OCI-LY1 (cell line): Measurements from ENCODE around the gene NTNG1.

Experiments
- H2AFZ ChIP-seq: fragments of 200-600 bp; sonication (generic), shearing (Covaris generic); 2 replicates; pipeline ENCODE4 v1.6.0; 2014; ENCODE audit warnings: antibody characterized with exemption, mild to moderate bottlenecking, low read length
- H3F3A ChIP-seq: fragments of 200-600 bp; sonication (generic), shearing (Covaris generic); 2 replicates; pipeline ENCODE4 v1.6.0; 2014; ENCODE audit warnings: mild to moderate bottlenecking, antibody characterized with exemption, low read length, moderate library complexity; ENCODE audit not compliant: insufficient read depth
- H3K27ac ChIP-seq: fragments of 200-600 bp; sonication (generic); 2 replicates; pipeline ENCODE4 v1.5.1; 2014; ENCODE audit warnings: low read length, mixed run types, mild to moderate bottlenecking, low read depth; ENCODE audit not compliant: poor library complexity, severe bottlenecking
- H3K27me3 ChIP-seq: fragments of 200-600 bp; sonication (generic); 2 replicates; pipeline ENCODE4 v1.6.0; 2014; ENCODE audit warnings: antibody characterized with exemption, mild to moderate bottlenecking, low read length, moderate library complexity; ENCODE audit not compliant: insufficient read depth
- H3K36me3 ChIP-seq: fragments of 200-600 bp; sonication (generic); 2 replicates; pipeline ENCODE4 v1.6.1; 2014; ENCODE audit warnings: mild to moderate bottlenecking, antibody characterized with exemption, low read length, moderate library complexity, mixed read lengths; ENCODE audit not compliant: insufficient read depth
- H3K4me1 ChIP-seq: fragments of 200-600 bp; sonication (generic); 2 replicates; pipeline ENCODE4 v1.5.1; 2014; ENCODE audit warnings: mild to moderate bottlenecking, low read length, moderate library complexity; ENCODE audit not compliant: insufficient read depth, severe bottlenecking
- H3K4me2 ChIP-seq: fragments of 200-600 bp; sonication (generic), shearing (Covaris generic); 2 replicates; pipeline ENCODE4 v1.6.1; 2014; ENCODE audit warnings: low read length
- H3K4me3 ChIP-seq: fragments of 200-600 bp; sonication (generic); 2 replicates; pipeline ENCODE4 v1.5.1; 2014; ENCODE audit warnings: low read length, low read depth, mild to moderate bottlenecking, mixed read lengths; ENCODE audit not compliant: poor library complexity, severe bottlenecking
- H3K79me2 ChIP-seq: fragments of 200-600 bp; shearing (Covaris generic); 2 replicates; pipeline ENCODE4 v1.6.1; 2016; ENCODE audit warnings: mixed run types, low read length, mixed read lengths; ENCODE audit not compliant: insufficient read depth
- H3K9ac ChIP-seq: fragments of 200-600 bp; sonication (generic), shearing (Covaris generic); 2 replicates; pipeline ENCODE4 v1.6.1; 2014; ENCODE audit warnings: mild to moderate bottlenecking, low read length, mixed read lengths
- H3K9me2 ChIP-seq: fragments of 200-600 bp; sonication (generic), shearing (Covaris generic); 2 replicates; pipeline ENCODE4 v1.6.1; 2014; ENCODE audit warnings: low read depth, mild to moderate bottlenecking, low read length, mixed read lengths
- H3K9me3 ChIP-seq: fragments of 200-600 bp; shearing (Covaris generic); 2 replicates; pipeline ENCODE4 v1.6.1; 2014; ENCODE audit warnings: low read length, mixed read lengths
- H4K20me1 ChIP-seq: fragments of 200-600 bp; sonication (generic), shearing (Covaris generic); 2 replicates; pipeline ENCODE4 v1.6.0; 2016; ENCODE audit warnings: mild to moderate bottlenecking, low read length; ENCODE audit not compliant: insufficient read depth
- EZH2 ChIP-seq: fragments of 200-600 bp; sonication (generic), shearing (Covaris generic); IDR thresholded peaks from 2 replicates; pipeline ENCODE4 v1.8.0; 2017; ENCODE audit warnings: borderline replicate concordance, mixed run types, mild to moderate bottlenecking, antibody characterized with exemption, low read length, moderate library complexity, mixed read lengths
- TF ChIP-seq, protein P1 (sequence below): fragments of 200-600 bp; sonication (generic), shearing (Covaris generic); IDR thresholded peaks from 2 replicates; pipeline ENCODE4 v1.5.1; 2017; ENCODE audit warnings: mild to moderate bottlenecking, antibody characterized with exemption, low read length, moderate library complexity, mixed read lengths

The NTNG1 gene

DNA sequence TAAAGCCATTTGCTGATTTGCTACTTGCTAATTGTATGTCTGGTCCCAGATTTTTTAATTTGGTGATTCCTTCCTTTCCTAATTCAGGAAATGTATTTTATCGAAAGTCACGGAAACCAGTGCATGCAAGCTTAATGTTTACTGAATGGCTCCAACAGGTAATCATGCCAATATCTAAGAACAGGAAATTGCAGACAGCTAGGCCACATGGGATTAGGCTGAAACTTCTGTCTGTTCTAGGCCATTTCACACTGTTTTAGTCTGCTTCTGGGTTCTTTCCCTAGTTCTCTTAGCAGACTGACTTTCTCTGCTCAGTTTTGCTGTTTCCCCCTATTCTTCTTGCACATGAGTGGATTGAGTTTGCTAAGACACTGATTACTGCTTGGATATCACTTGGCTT lies 111.4 kb downstream of the NTNG1 start:
- Histone ChIP-seq H2AFZ (no peak overlapping the region), H3K27ac (no peak overlapping the region), H3K4me1 (no peaks in the 10 kb centered on the region)

DNA sequence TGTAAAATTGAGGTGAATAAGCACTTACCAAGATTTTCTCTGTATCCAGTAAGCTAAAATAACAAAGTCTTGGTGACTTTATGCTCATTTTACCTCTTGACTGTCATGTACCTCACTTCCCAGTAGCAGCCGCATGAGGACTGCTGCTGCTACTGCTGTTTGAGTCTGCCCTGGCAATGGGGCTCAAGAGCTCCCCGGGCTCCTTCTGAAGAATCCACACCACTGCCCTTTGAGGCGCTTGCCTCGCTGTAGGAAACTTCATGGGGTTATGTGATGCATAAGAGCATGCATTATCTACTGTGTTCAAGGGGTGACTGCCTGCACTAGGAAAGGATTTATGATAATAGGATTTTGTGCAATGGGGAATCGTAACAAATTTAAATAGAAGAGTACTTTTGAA lies 113.5 kb downstream of the NTNG1 start:
- no peak overlapping the region for H3K4me3 ChIP-seq
- no peak overlapping the region for H3K9ac ChIP-seq
- H3K9me2 ChIP-seq = no peaks in the 10 kb centered on the region
- TF ChIP-seq EZH2 = no peak
- TF ChIP-seq, protein P1, sequence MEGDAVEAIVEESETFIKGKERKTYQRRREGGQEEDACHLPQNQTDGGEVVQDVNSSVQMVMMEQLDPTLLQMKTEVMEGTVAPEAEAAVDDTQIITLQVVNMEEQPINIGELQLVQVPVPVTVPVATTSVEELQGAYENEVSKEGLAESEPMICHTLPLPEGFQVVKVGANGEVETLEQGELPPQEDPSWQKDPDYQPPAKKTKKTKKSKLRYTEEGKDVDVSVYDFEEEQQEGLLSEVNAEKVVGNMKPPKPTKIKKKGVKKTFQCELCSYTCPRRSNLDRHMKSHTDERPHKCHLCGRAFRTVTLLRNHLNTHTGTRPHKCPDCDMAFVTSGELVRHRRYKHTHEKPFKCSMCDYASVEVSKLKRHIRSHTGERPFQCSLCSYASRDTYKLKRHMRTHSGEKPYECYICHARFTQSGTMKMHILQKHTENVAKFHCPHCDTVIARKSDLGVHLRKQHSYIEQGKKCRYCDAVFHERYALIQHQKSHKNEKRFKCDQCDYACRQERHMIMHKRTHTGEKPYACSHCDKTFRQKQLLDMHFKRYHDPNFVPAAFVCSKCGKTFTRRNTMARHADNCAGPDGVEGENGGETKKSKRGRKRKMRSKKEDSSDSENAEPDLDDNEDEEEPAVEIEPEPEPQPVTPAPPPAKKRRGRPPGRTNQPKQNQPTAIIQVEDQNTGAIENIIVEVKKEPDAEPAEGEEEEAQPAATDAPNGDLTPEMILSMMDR = no peak
- no peak overlapping the region for H3K4me2 ChIP-seq
- H4K20me1 ChIP-seq = no peaks in the 10 kb centered on the region
- H3K36me3 ChIP-seq = no peaks in the 10 kb centered on the region
- H3K27ac ChIP-seq = no peak overlapping the region
- no peaks in the 10 kb centered on the region for H3K27me3 ChIP-seq
- no peak overlapping the region for H2AFZ ChIP-seq
- H3F3A ChIP-seq = no peaks in the 10 kb centered on the region
- no peaks in the 10 kb centered on the region for H3K79me2 ChIP-seq
- H3K4me1 ChIP-seq = no peaks in the 10 kb centered on the region
- H3K9me3 ChIP-seq = no peaks in the 10 kb centered on the region

More for the DNA sequence above, 111.4 kb downstream of the NTNG1 start:
- no peaks in the 10 kb centered on the region for H3F3A ChIP-seq
- no peak for TF ChIP-seq EZH2
- TF ChIP-seq, protein P1 = no peak
- no peaks in the 10 kb centered on the region for H3K9me2 ChIP-seq
- H3K4me2 ChIP-seq = no peak overlapping the region
- H3K36me3 ChIP-seq = no peaks in the 10 kb centered on the region
- no peaks in the 10 kb centered on the region for H3K9me3 ChIP-seq
- H3K4me3 ChIP-seq = no peak overlapping the region
- no peaks in the 10 kb centered on the region for H3K79me2 ChIP-seq
- no peaks in the 10 kb centered on the region for H4K20me1 ChIP-seq
- no peaks in the 10 kb centered on the region for H3K27me3 ChIP-seq
- H3K9ac ChIP-seq = no peak overlapping the region

DNA sequence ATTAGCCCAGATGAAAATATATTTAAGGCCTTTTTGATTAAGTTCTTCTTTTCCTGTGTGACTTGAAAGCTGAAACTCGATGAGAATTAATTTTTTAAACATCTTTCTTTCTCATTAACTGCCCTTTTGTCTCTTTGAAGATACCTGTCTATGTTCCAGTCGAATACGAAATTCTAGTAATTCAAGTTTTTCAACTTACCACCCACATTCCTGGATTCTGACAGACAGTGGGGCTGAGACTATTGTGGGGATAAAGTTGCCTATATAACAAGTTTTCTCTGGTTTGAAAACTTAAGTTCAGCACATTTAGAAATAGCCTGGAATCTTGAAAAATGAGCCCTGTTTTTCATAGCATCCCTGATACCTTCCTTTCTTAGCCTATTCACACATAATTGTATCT lies 114.6 kb downstream of the NTNG1 start:
- no peak overlapping the region for H3K4me3 ChIP-seq
- H4K20me1 ChIP-seq = no peaks in the 10 kb centered on the region
- H2AFZ ChIP-seq = no peak overlapping the region
- no peak overlapping the region for H3K27ac ChIP-seq
- H3K9ac ChIP-seq = no peak overlapping the region
- no peaks in the 10 kb centered on the region for H3K36me3 ChIP-seq
- no peaks in the 10 kb centered on the region for H3K9me3 ChIP-seq
- no peaks in the 10 kb centered on the region for H3K4me1 ChIP-seq
- H3K9me2 ChIP-seq = no peaks in the 10 kb centered on the region
- TF ChIP-seq EZH2 = no peak
- TF ChIP-seq, protein P1 = no peak
- no peak overlapping the region for H3K4me2 ChIP-seq
- H3F3A ChIP-seq = no peaks in the 10 kb centered on the region
- H3K27me3 ChIP-seq = no peaks in the 10 kb centered on the region
- no peaks in the 10 kb centered on the region for H3K79me2 ChIP-seq
